Gastrocnemius medialis (tissue), 4 donors: Measurements from ENCODE around the gene EPS15.

ENCODE experiments used
- CTCF ChIP-seq, 5 experiments: fragments of 450-650 bp in 3 of 5; fragments of 200-600 bp in 2 of 5; sonication (generic) in 2 of 5; IDR thresholded peaks in 4 of 5; conservative IDR thresholded peaks in 1 of 5; 1 replicate in 4 of 5; 2 replicates in 1 of 5; pipeline ENCODE4 v1.5.1; 2016 to 2019; ENCODE audit warnings: antibody characterized with exemption in 5 of 5, mild to moderate bottlenecking in 3 of 5, moderate library complexity in 3 of 5
- POLR2A ChIP-seq, 2 donors: fragments of 450-650 bp; IDR thresholded peaks; one replicate each; pipeline ENCODE4 v1.6.1; 2017; ENCODE audit warnings: antibody characterized with exemption in 2 of 2, mild to moderate bottlenecking in 2 of 2, moderate library complexity in 2 of 2

- no peak for TF ChIP-seq CTCF (IDR thresholded peaks at IDR 0.05 in 4 of 5, conservative IDR thresholded peaks at IDR 0.05 in 1 of 5)
- no peak for TF ChIP-seq POLR2A (IDR thresholded peaks at IDR 0.05)
Measured at GRCh38 chr1:51304360-51304759, 214.7 kb downstream of the EPS15 start.
